Embryonic facial prominence (tissue), 1 donor: Measurements from ENCODE around the gene CDH2.

Experiments
- DNase-seq: peaks from one replicate; pipeline ENCODE4 v3.0.0-alpha.2; 2016; ENCODE audit errors: extremely low spot score

Gene CDH2

GRCh38 chr18:28176948-28177827, at the start of gene CDH2:
CDH2 (minus strand) TSS chr18:28177130; CDS start chr18:28177022, 108 bp downstream.
- peak; percentile 71 for DNase-seq

GRCh38 chr18:28212060-28212459, 35.1 kb upstream of the CDH2 start:
- no peak for DNase-seq

GRCh38 chr18:28208712-28209265, 31.9 kb upstream of the CDH2 start:
- DNase-seq: no peak

GRCh38 chr18:28208268-28208667, 31.3 kb upstream of the CDH2 start:
- no peak for DNase-seq

GRCh38 chr18:28204154-28204553, 27.2 kb upstream of the CDH2 start:
- DNase-seq: no peak

- DNase-seq: no peak
Measured at GRCh38 chr18:28201056-28201455, 24.1 kb upstream of the CDH2 start.

GRCh38 chr18:28198620-28199019, 21.7 kb upstream of the CDH2 start:
- DNase-seq: no peak

- DNase-seq: no peak
Measured at GRCh38 chr18:28193177-28193778, 16.3 kb upstream of the CDH2 start.

- no peak for DNase-seq
Measured at GRCh38 chr18:28189400-28190239, 12.7 kb upstream of the CDH2 start.

- DNase-seq: no peak
Measured at GRCh38 chr18:28185121-28185520, 8.2 kb upstream of the CDH2 start.

- no peak for DNase-seq
Measured at GRCh38 chr18:28183418-28184078, 6.6 kb upstream of the CDH2 start.

- no peak for DNase-seq
Measured at GRCh38 chr18:28181616-28182015, 4.7 kb upstream of the CDH2 start.

- no peak for DNase-seq
Measured at GRCh38 chr18:28178720-28179119, 1.8 kb upstream of the CDH2 start.

GRCh38 chr18:28177828-28178635, 1.1 kb upstream of the CDH2 start:
- no peak for DNase-seq

- no peak for DNase-seq
Measured at GRCh38 chr18:28176698-28176947, 307 bp downstream of the CDH2 start.

- DNase-seq: no peak
Measured at GRCh38 chr18:28175930-28176697, 816 bp downstream of the CDH2 start.

- DNase-seq: no peak
Measured at GRCh38 chr18:28175150-28175929, 1.6 kb downstream of the CDH2 start.

GRCh38 chr18:28174181-28174905, 2.6 kb downstream of the CDH2 start:
- no peak for DNase-seq

GRCh38 chr18:28171837-28172236, 5.1 kb downstream of the CDH2 start:
- no peak for DNase-seq
